WTC11 (cell line): ENCODE results near the gene ODAD3. TPM values are rescaled to one million over a fixed set of nuclear protein-coding genes. Genes with fewer than 3 reads are reported as not detected.
A peak's percentile ranks its signal among the peaks of the same experiment; 100 is the strongest.

Source experiments
- AR ChIP-seq: fragments of 250-450 bp; sonication (Bioruptor Pico); IDR thresholded peaks from 2 replicates; pipeline ENCODE4 v1.9.0; 2021; ENCODE audit warnings: mild to moderate bottlenecking
- ATF1 ChIP-seq: sonication (generic); formaldehyde crosslinking; IDR thresholded peaks from 2 replicates; pipeline ENCODE4 v1.8.1; 2023; ENCODE audit warnings: mild to moderate bottlenecking, moderate library complexity, missing genetic modification reagents
- ATF2 ChIP-seq: sonication (generic); formaldehyde crosslinking; IDR thresholded peaks from 2 replicates; pipeline ENCODE4 v1.8.1; 2022; ENCODE audit warnings: low read depth, missing genetic modification reagents, borderline replicate concordance
- ATF3 ChIP-seq: sonication (generic); formaldehyde crosslinking; conservative IDR thresholded peaks from 2 replicates; pipeline ENCODE4 v1.8.1; 2022; ENCODE audit warnings: mild to moderate bottlenecking, missing genetic modification reagents
- CREM ChIP-seq: sonication (generic); formaldehyde crosslinking; IDR thresholded peaks from 2 replicates; pipeline ENCODE4 v1.8.1; 2022; ENCODE audit warnings: mild to moderate bottlenecking, missing genetic modification reagents, moderate library complexity
- CTCF ChIP-seq: fragments of 200-600 bp; IDR thresholded peaks from 2 replicates; pipeline ENCODE4 v1.8.0; 2022; ENCODE audit warnings: antibody characterized with exemption
- E2F1 ChIP-seq: sonication (generic); formaldehyde crosslinking; IDR thresholded peaks from 2 replicates; pipeline ENCODE4 v1.8.0; 2022; ENCODE audit warnings: mild to moderate bottlenecking, missing genetic modification reagents
- E2F5 ChIP-seq: sonication (generic); formaldehyde crosslinking; IDR thresholded peaks from 2 replicates; pipeline ENCODE4 v1.8.1; 2022; ENCODE audit warnings: mild to moderate bottlenecking, moderate library complexity, missing genetic modification reagents
- ELF4 ChIP-seq: sonication (generic); formaldehyde crosslinking; IDR thresholded peaks from 2 replicates; pipeline ENCODE4 v1.8.1; 2022; ENCODE audit warnings: low read depth, mild to moderate bottlenecking, moderate library complexity, missing genetic modification reagents
- EMX1 ChIP-seq: fragments of 250-450 bp; sonication (Bioruptor Pico); IDR thresholded peaks from 2 replicates; pipeline ENCODE4 v1.8.0; 2021; ENCODE audit warnings: mild to moderate bottlenecking
- ETV6 ChIP-seq: sonication (generic); formaldehyde crosslinking; IDR thresholded peaks from 2 replicates; pipeline ENCODE4 v1.8.1; 2022; ENCODE audit warnings: mild to moderate bottlenecking, missing genetic modification reagents
- FOXP1 ChIP-seq: sonication (generic); formaldehyde crosslinking; IDR thresholded peaks from 2 replicates; pipeline ENCODE4 v1.8.0; 2022; ENCODE audit warnings: missing genetic modification reagents, mild to moderate bottlenecking, moderate library complexity, borderline replicate concordance
- HMGA2 ChIP-seq: fragments of 250-450 bp; sonication (Bioruptor Pico); IDR thresholded peaks from 2 replicates; pipeline ENCODE4 v1.4.0; 2021; ENCODE audit warnings: mild to moderate bottlenecking, moderate library complexity
- KAT7 ChIP-seq: sonication (generic); formaldehyde crosslinking; IDR thresholded peaks from 2 replicates; pipeline ENCODE4 v1.8.1; 2023; ENCODE audit warnings: missing genetic modification reagents, mild to moderate bottlenecking, borderline replicate concordance
- NFATC4 ChIP-seq: fragments of 250-450 bp; sonication (Bioruptor Pico); IDR thresholded peaks from 2 replicates; pipeline ENCODE4 v1.9.0; 2021; ENCODE audit warnings: mild to moderate bottlenecking
- PRDM15 ChIP-seq: sonication (generic); formaldehyde crosslinking; IDR thresholded peaks from 2 replicates; pipeline ENCODE4 v1.8.0; 2022; ENCODE audit warnings: missing genetic modification reagents
- PREB ChIP-seq: sonication (generic); formaldehyde crosslinking; IDR thresholded peaks from 2 replicates; pipeline ENCODE4 v1.8.1; 2022; ENCODE audit warnings: mild to moderate bottlenecking, missing genetic modification reagents, moderate library complexity, borderline replicate concordance
- RORB ChIP-seq: fragments of 250-450 bp; sonication (Bioruptor Pico); IDR thresholded peaks from 2 replicates; pipeline ENCODE4 v1.9.0; 2021; ENCODE audit warnings: mild to moderate bottlenecking
- SP1 ChIP-seq: sonication (generic); formaldehyde crosslinking; conservative IDR thresholded peaks from 2 replicates; pipeline ENCODE4 v1.8.1; 2022; ENCODE audit warnings: missing genetic modification reagents
- TCF7 ChIP-seq: sonication (generic); formaldehyde crosslinking; IDR thresholded peaks from 2 replicates; pipeline ENCODE4 v1.8.0; 2022; ENCODE audit warnings: mild to moderate bottlenecking, low read depth, missing genetic modification reagents, moderate library complexity
- TEAD4 ChIP-seq: sonication (generic); formaldehyde crosslinking; IDR thresholded peaks from 2 replicates; pipeline ENCODE4 v1.8.0; 2022; ENCODE audit warnings: mild to moderate bottlenecking, missing genetic modification reagents
- USF1 ChIP-seq: sonication (generic); formaldehyde crosslinking; IDR thresholded peaks from 2 replicates; pipeline ENCODE4 v1.8.0; 2022; ENCODE audit warnings: mild to moderate bottlenecking, missing genetic modification reagents
- ZBTB43 ChIP-seq: sonication (generic); formaldehyde crosslinking; IDR thresholded peaks from 2 replicates; pipeline ENCODE4 v1.8.1; 2023; ENCODE audit warnings: mild to moderate bottlenecking, missing genetic modification reagents
- total RNA-seq: library from RNA; stranded (reverse); gene quantifications from 3 replicates; pipeline ENCODE4 v1.2.3, GENCODE V29; 2021

The ODAD3 gene
- total RNA-seq, 1 experiment from 2014 or later, result 4.1 TPM

GRCh38 chr19:11435057-11435832 lies at the start of gene ODAD3, which contains the start of gene PRKCSH (continued):
- TF ChIP-seq PRDM15 (CRISPR knock-in tag) (no peak), TCF7 (CRISPR knock-in tag) (no peak), HMGA2 (CRISPR knock-in tag) (no peak), CREM (CRISPR knock-in tag) (peak; percentile 87), NFATC4 (CRISPR knock-in tag) (no peak), CTCF (peak; percentile 95), AR (CRISPR knock-in tag) (no peak), RORB (CRISPR knock-in tag) (no peak), PREB (CRISPR knock-in tag) (no peak), KAT7 (no peak), ATF2 (CRISPR knock-in tag) (no peak), EMX1 (CRISPR knock-in tag) (no peak), E2F5 (CRISPR knock-in tag) (peak; percentile 93), SP1 (peak; percentile 93), ZBTB43 (no peak), ELF4 (no peak), FOXP1 (0 out of 2 replicates have a peak, but pooled peaks have one; percentile 51), TEAD4 (CRISPR knock-in tag) (no peak), ATF1 (CRISPR knock-in tag) (no peak), USF1 (peak; percentile 96), E2F1 (CRISPR knock-in tag) (peak; percentile 71; the same call in 1 of the 2 replicates), ETV6 (peak; percentile 88), ATF3 (no peak)
